Muscle of leg (tissue), 11 donors: ENCODE data around the gene PEX5L. TPM values are rescaled to one million over a fixed set of nuclear protein-coding genes. Genes with fewer than 3 reads are reported as not detected.

Experiments used
- DNase-seq: peaks from one replicate; pipeline ENCODE4 v3.0.0; 2013
- H3K27ac ChIP-seq: one replicate; pipeline ENCODE4 v1.5.1; 2013; ENCODE audit warnings: mild to moderate bottlenecking, low read length, control low read depth
- H3K27me3 ChIP-seq: one replicate; pipeline ENCODE4 v1.6.1; 2013; ENCODE audit warnings: low read length; ENCODE audit not compliant: control insufficient read depth, insufficient read depth
- H3K36me3 ChIP-seq: one replicate; pipeline ENCODE4 v1.6.1; 2013; ENCODE audit warnings: low read length; ENCODE audit not compliant: control insufficient read depth, insufficient read depth
- H3K4me1 ChIP-seq: one replicate; pipeline ENCODE4 v1.6.1; 2013; ENCODE audit warnings: low read length; ENCODE audit not compliant: control insufficient read depth, insufficient read depth
- H3K4me3 ChIP-seq: one replicate; pipeline ENCODE4 v1.5.1; 2013; ENCODE audit warnings: low read length, control low read depth
- H3K9me3 ChIP-seq: replicated peaks from 2 replicates; pipeline ENCODE4 v1.6.1; 2013; ENCODE audit warnings: low read depth, low read length; ENCODE audit not compliant: control insufficient read depth
- WGBS: methylation state at CpG from one replicate; pipeline ENCODE4 v1.1.5; 2013; ENCODE audit warnings: missing lambda C conversion rate; ENCODE audit not compliant: insufficient coverage; 5-methylcytosine and 5-hydroxymethylcytosine counted together
- polyA plus RNA-seq, 8 donors: library from polyadenylated mRNA; unstranded; fragments of 120-200 nt; gene quantifications; one replicate each; pipeline versions ENCODE4 v1.2.1 to v1.2.3, GENCODE V29; 2013; ENCODE audit warnings: inconsistent platforms in 1 of 8, low replicate concordance in 1 of 8; ENCODE audit not compliant: insufficient read length in 8 of 8, insufficient read depth in 1 of 8
- total RNA-seq: library from RNA; stranded (reverse); fragments of 120-200 nt; gene quantifications from one replicate; pipeline ENCODE4 v1.2.4, GENCODE V29; 2013

PEX5L gene
- total and polyA plus RNA-seq, 9 donors = 0.06 to 0.32 (median 0.18) TPM; not detected in 1

DNA sequence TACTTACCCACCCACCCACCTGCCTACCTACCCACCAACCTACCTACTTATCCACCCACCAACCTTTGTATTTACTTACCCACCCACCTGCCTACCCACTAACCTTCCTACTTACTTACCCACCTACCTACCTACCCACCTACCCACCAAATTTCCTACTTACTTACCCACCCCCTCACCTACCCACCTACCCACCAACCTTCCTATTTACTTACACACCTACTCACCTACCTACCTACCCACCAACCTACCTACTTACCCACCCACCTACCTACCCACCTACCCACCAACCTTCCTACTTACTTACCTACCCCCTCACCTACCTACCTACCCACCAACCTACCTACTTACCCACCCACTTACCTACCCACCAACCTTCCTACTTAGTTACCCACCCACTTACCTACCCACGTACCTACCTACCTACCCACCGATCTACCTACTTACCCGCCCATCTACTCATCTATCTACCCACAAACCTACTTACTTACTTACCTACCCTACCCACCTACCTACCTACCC, 204.3 kb downstream of the PEX5L start:
- Histone ChIP-seq H3K27me3 (no peaks in the 10 kb centered on the region), H3K9me3 (no peaks in the 10 kb centered on the region), H3K4me1 (no peaks in the 10 kb centered on the region), H3K27ac (no peak overlapping the region), H3K4me3 (no peak overlapping the region), H3K36me3 (no peaks in the 10 kb centered on the region)
- no peak for DNase-seq
- 95% methylated on average over 3 of the region's 3 CpGs for WGBS

DNA sequence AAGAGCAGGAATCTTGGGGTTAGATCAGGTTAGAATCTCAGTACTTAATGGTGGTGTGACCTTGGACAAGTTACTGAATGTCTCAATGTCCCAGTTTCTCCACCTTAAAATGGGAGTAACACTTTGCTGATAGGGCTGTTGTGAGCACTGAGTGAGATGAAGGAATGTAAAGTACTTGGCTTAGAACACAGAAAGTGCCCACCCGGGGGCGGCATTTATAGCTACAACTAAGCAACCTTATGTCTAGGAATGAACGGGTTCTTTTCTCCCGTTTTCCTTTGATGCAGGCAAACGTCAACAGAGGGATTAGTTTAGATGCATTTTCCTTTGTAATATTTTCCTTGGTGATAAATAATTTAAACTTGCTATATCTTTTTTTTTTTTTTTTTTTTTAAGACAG, 207.3 kb downstream of the PEX5L start:
- no peaks in the 10 kb centered on the region for H3K27me3 ChIP-seq
- no peaks in the 10 kb centered on the region for H3K4me1 ChIP-seq
- no peaks in the 10 kb centered on the region for H3K36me3 ChIP-seq
- DNase-seq = no peak
- no peak overlapping the region for H3K4me3 ChIP-seq
- no peaks in the 10 kb centered on the region for H3K9me3 ChIP-seq
- no peak overlapping the region for H3K27ac ChIP-seq
- no CpG with 5 or more reads among the region's 5 CpGs for WGBS

DNA sequence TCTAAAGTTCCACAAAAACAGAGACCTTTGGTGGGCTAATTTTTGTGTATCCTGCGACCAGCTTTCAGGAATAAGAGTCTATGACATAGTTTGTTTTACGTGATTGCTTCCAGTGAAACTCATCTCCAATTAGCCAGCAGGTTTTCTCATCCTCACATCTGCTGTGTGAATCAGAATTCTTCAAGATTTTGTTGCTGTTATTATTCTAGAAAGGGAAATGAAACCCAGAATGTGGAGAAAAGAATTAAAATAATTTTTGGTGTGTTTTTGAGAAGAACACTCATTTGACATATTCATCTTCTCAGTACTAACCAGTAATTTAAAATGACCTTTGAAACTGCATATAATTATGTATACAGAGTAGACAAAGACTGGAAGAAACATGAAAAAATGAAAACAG, 208.0 kb downstream of the PEX5L start:
- Histone ChIP-seq H3K4me1 (no peaks in the 10 kb centered on the region), H3K4me3 (no peak overlapping the region), H3K27me3 (no peaks in the 10 kb centered on the region), H3K36me3 (no peaks in the 10 kb centered on the region), H3K9me3 (no peaks in the 10 kb centered on the region), H3K27ac (no peak overlapping the region)
- DNase-seq = peak; percentile 50
- WGBS = no CpG with 5 or more reads among the region's 2 CpGs

DNA sequence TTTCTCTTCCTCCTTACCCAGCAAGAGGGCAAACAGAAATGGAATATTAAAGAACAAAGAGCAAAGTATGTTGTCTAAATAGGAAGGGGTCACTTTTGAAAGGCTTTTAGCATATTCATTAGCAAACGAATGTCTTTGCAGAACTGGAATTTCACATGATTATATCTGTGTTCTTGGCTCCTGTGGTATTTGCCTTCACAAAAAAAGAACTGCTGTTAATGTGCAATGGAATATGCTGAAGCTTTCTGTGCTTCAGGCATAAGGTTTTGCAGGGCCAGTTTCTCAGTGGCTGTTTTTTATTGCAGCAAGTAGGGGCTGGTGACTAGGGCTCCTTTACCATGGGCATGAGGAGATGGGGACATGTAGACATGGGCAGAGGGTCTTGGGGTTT, 210.5 kb downstream of the PEX5L start:
- Histone ChIP-seq H3K4me1 (no peaks in the 10 kb centered on the region), H3K27me3 (no peaks in the 10 kb centered on the region), H3K9me3 (no peaks in the 10 kb centered on the region), H3K27ac (no peak overlapping the region), H3K4me3 (no peak overlapping the region), H3K36me3 (no peaks in the 10 kb centered on the region)
- no peak for DNase-seq
- no CpG with 5 or more reads among the region's 1 CpG for WGBS

DNA sequence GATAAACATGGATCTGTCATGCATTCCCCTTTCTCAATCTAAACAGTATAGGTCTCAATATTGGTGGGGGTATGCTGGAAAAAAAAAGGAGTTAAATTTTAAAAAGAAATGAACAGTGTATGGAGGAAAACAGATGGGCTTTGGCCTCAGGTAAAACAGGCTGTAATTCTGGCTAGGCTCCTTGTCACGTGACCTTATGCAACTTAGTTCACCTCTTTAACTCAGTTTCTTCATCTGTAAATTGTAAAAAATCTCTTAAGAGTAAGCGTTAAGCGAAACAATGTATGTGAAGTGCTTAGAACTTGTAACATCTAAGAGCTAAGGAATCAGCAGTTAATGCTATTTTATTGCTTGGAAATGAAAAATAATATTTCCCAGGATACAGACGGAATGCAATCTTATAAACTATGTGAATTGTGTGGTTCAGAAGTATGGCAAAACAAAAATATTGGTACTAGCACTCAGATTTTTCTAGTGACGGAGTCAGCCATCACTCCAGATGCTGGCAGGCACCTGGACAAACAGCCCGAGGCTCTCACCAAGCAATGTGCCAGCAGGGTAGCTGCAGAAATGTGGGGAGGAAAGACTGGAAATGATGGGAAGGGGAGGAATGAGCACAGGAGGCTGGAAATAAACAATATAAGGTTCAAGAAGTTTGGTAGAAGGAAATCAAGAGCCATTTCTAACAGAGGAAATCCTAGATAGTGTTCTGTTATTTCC, 211.1 kb downstream of the PEX5L start:
- Histone ChIP-seq H3K27me3 (no peaks in the 10 kb centered on the region), H3K4me1 (no peaks in the 10 kb centered on the region), H3K27ac (no peak overlapping the region), H3K4me3 (no peak overlapping the region), H3K9me3 (no peaks in the 10 kb centered on the region), H3K36me3 (no peaks in the 10 kb centered on the region)
- 33% methylated on average over 3 of the region's 6 CpGs for WGBS
- no peak for DNase-seq

DNA sequence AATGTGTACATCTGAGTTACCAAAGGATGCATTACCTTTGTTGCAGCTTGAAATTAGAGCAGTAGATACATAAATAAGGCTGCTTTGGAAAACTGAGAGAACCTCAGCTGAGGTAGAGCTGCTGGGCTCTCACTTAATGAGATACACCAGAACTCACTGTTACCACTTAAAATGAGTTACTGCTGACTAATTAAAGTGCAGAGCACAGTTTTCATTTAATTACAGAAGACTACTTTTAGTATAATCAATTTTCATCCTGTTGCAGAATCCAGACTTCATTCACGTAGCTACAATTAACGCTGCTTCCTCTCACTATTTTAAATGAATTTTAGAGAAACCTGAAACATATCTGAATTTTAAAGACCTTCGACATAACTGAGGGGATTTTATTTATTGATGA, 214.4 kb downstream of the PEX5L start:
- no peaks in the 10 kb centered on the region for H3K36me3 ChIP-seq
- no peaks in the 10 kb centered on the region for H3K27me3 ChIP-seq
- no peak for DNase-seq
- no peaks in the 10 kb centered on the region for H3K9me3 ChIP-seq
- H3K4me1 ChIP-seq = no peaks in the 10 kb centered on the region
- no peak overlapping the region for H3K27ac ChIP-seq
- no CpG with 5 or more reads among the region's 3 CpGs for WGBS
- no peak overlapping the region for H3K4me3 ChIP-seq

DNA sequence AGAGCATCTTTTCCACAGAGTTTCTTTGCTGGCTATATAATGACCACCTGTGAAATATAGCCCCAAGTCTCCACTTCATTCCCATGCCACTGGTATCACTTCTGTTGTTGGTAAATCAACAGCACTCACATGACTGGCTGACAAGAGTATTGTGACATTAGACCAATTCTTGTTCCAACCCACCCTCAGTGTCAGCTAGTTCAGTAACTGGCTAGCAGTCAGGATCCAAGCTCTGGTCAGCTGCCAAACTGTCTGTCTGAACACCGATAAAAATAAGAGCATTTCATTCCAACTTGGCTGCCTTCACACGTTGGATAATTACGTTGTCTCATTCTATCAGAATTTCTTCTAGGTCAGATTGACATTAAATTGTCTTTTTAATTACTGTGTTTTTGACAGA, 217.4 kb downstream of the PEX5L start:
- H3K4me3 ChIP-seq = no peak overlapping the region

DNA sequence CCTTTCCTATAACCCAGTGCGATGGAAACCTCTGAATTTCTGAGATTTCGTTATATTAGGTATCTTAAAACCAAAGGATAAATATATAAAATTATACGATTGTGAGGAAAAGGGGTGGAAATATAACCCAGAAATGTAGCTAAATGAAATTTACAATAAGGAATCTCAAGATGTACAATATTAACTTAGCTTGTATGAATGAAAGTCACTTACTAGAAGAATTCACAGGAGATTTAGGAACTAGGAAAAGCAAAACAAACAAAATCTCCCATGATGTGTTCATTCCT, 224.7 kb downstream of the PEX5L start:
- H3K36me3 ChIP-seq = no peaks in the 10 kb centered on the region
- no peaks in the 10 kb centered on the region for H3K27me3 ChIP-seq
- no peaks in the 10 kb centered on the region for H3K4me1 ChIP-seq
- no peak overlapping the region for H3K27ac ChIP-seq
- DNase-seq = no peak
- WGBS = no CpG with 5 or more reads among the region's 3 CpGs
- no peak overlapping the region for H3K4me3 ChIP-seq
- no peaks in the 10 kb centered on the region for H3K9me3 ChIP-seq

More for the DNA sequence above, 217.4 kb downstream of the PEX5L start:
- no peaks in the 10 kb centered on the region for H3K4me1 ChIP-seq
- no peaks in the 10 kb centered on the region for H3K36me3 ChIP-seq
- WGBS = 29% methylated on average over 1 of the region's 3 CpGs
- H3K27ac ChIP-seq = no peak overlapping the region
- H3K27me3 ChIP-seq = no peaks in the 10 kb centered on the region
- no peaks in the 10 kb centered on the region for H3K9me3 ChIP-seq
- DNase-seq = no peak

DNA sequence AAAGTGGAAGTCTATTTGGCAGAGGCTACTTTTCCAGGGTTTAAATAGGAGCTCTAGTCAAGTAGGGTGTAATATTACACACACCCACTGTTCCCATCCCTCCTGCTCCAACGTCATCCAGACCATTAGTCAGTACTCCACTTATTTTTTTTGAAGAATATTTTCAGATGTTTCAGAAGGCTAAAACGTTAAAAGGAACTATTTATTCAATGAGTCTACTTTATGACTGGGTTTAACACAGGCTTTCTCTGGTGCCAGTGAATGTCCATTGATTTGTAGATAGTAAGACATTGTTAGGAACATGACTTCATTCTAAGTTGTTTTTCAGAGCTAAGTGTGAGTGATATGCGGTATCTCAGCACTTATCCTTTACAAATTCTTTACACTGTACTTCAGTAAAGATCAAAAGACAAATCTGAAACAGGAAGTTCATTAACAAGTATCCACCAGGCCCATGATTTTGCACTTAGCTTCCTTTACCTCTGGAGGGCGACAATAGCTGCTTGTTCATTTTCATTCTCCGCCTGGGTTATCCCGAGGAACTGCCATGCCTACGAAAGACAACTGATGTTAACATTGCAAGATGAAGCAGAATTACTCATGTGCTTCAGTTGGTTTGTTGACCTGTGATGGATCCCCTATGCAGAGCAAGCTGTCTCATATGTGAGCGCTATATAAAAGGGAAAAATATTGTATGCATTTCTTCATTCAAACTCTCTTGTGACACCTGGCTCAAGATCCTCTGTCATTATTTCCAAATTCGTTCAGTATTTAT, 225.2 kb downstream of the PEX5L start:
- H3K4me3 ChIP-seq = no peak overlapping the region
- no peaks in the 10 kb centered on the region for H3K27me3 ChIP-seq
- no peaks in the 10 kb centered on the region for H3K36me3 ChIP-seq
- WGBS = 15% methylated on average over 4 of the region's 9 CpGs
- no peaks in the 10 kb centered on the region for H3K9me3 ChIP-seq
- no peak overlapping the region for H3K27ac ChIP-seq
- H3K4me1 ChIP-seq = no peaks in the 10 kb centered on the region
- peak; percentile 55 for DNase-seq

DNA sequence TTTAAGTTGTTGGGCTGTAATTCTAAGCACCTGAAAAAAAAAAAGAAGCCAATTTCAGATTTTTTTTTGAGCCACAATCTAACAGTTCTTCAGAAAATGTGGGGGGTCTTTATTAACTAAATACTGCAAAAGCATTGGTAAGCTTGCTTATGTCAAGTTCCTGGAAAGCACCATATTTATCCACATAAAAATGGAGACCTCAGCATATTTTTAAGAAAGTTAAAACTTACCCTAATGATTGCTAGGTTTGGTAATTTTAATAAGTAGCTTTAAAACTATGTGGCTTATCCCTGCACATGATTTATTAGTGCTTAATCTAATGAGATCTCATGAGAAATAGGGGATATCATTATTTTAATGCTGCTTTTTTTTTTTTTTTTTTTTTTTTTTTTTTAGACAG, 227.1 kb downstream of the PEX5L start:
- Histone ChIP-seq H3K9me3 (no peaks in the 10 kb centered on the region), H3K4me3 (no peak overlapping the region)
- DNase-seq = no peak

More for the DNA sequence above, 227.1 kb downstream of the PEX5L start:
- Histone ChIP-seq H3K27me3 (no peaks in the 10 kb centered on the region), H3K36me3 (no peaks in the 10 kb centered on the region), H3K27ac (no peak overlapping the region), H3K4me1 (no peaks in the 10 kb centered on the region)
